Endothelial cell (in vitro differentiated cells): ENCODE measurements around the gene COMMD1. TPM values are rescaled to one million over a fixed set of nuclear protein-coding genes. Genes with fewer than 3 reads are reported as not detected.
"Not testable (repeated sequence)": the region's sequence is repeated elsewhere in the genome, so short reads cannot be mapped to it uniquely, and the experiment has no call there.

Experiments used
- DNase-seq: peaks from one replicate; pipeline ENCODE4 v3.0.0; 2021; ENCODE audit warnings: low spot score
- H3K27ac Mint-ChIP-seq: one replicate; pipeline ENCODE4 v1.8.0; 2021; ENCODE audit warnings: mixed read lengths, inconsistent platforms; ENCODE audit not compliant: unreplicated experiment
- H3K27me3 Mint-ChIP-seq: one replicate; pipeline ENCODE4 v1.8.0; 2021; ENCODE audit warnings: mild to moderate bottlenecking, moderate library complexity, mixed read lengths, inconsistent platforms; ENCODE audit not compliant: unreplicated experiment
- H3K36me3 Mint-ChIP-seq: one replicate; pipeline ENCODE4 v1.8.0; 2021; ENCODE audit warnings: mild to moderate bottlenecking, low read depth, mixed read lengths, inconsistent platforms; ENCODE audit not compliant: unreplicated experiment
- H3K4me1 Mint-ChIP-seq: one replicate; pipeline ENCODE4 v1.8.0; 2021; ENCODE audit warnings: mild to moderate bottlenecking, mixed read lengths, inconsistent platforms; ENCODE audit not compliant: unreplicated experiment
- H3K4me3 Mint-ChIP-seq: one replicate; pipeline ENCODE4 v1.8.0; 2021; ENCODE audit warnings: mild to moderate bottlenecking, mixed read lengths, inconsistent platforms; ENCODE audit not compliant: unreplicated experiment
- H3K9me3 Mint-ChIP-seq: one replicate; pipeline ENCODE4 v1.8.0; 2021; ENCODE audit warnings: mixed read lengths, inconsistent platforms; ENCODE audit not compliant: unreplicated experiment
- CTCF ChIP-seq: fragments of 200-600 bp; sonication (generic); IDR thresholded peaks from one replicate; pipeline ENCODE4 v1.5.0; 2021; ENCODE audit warnings: antibody characterized with exemption; ENCODE audit not compliant: unreplicated experiment
- total RNA-seq: library from RNA; stranded (reverse); fragmentation: NEBNext Ultra II Directional; extraction: Animal tissue kit (Norgen Biotek cat#: 25700); gene quantifications from one replicate; pipeline ENCODE4 v1.2.1, GENCODE V29; 2021; ENCODE audit not compliant: unreplicated experiment

The COMMD1 gene
- total RNA-seq, 1 donor from 2014 or later = 39.4 TPM

GRCh38 chr2:62038975-62039771 lies 133.7 kb downstream of the COMMD1 start:
- H3K9me3 Mint-ChIP-seq = no peaks in the 10 kb centered on the region
- H3K4me1 Mint-ChIP-seq = no peaks in the 10 kb centered on the region
- DNase-seq = no peak
- no peak overlapping the region for H3K27ac Mint-ChIP-seq
- H3K27me3 Mint-ChIP-seq = no peaks in the 10 kb centered on the region
- no peaks in the 10 kb centered on the region for H3K36me3 Mint-ChIP-seq
- no peak overlapping the region for H3K4me3 Mint-ChIP-seq
- TF ChIP-seq CTCF = no peak

GRCh38 chr2:62040926-62041325 lies 135.5 kb downstream of the COMMD1 start:
- TF ChIP-seq CTCF = no peak
- Mint-ChIP-seq H3K36me3 (no peaks in the 10 kb centered on the region), H3K27me3 (no peaks in the 10 kb centered on the region), H3K27ac (no peak overlapping the region), H3K9me3 (no peaks in the 10 kb centered on the region), H3K4me1 (no peaks in the 10 kb centered on the region), H3K4me3 (no peak overlapping the region)
- DNase-seq = no peak

GRCh38 chr2:62041701-62042385 lies 136.4 kb downstream of the COMMD1 start:
- H3K4me1 Mint-ChIP-seq, H3K9me3 Mint-ChIP-seq, DNase-seq, H3K4me3 Mint-ChIP-seq, H3K36me3 Mint-ChIP-seq, H3K27ac Mint-ChIP-seq, H3K27me3 Mint-ChIP-seq: not testable (repeated sequence)

- Mint-ChIP-seq H3K27me3 (no peaks in the 10 kb centered on the region), H3K36me3 (no peaks in the 10 kb centered on the region), H3K4me3 (no peak overlapping the region), H3K4me1 (no peaks in the 10 kb centered on the region), H3K9me3 (no peaks in the 10 kb centered on the region), H3K27ac (no peak overlapping the region)
- DNase-seq = no peak
- no peak for TF ChIP-seq CTCF
Observed at GRCh38 chr2:62042400-62042799, 136.9 kb downstream of the COMMD1 start.

- H3K4me3 Mint-ChIP-seq = no peak overlapping the region
- no peak overlapping the region for H3K27ac Mint-ChIP-seq
- no peak for TF ChIP-seq CTCF
- H3K9me3 Mint-ChIP-seq = no peaks in the 10 kb centered on the region
- no peaks in the 10 kb centered on the region for H3K27me3 Mint-ChIP-seq
- no peak for DNase-seq
- no peaks in the 10 kb centered on the region for H3K36me3 Mint-ChIP-seq
- no peaks in the 10 kb centered on the region for H3K4me1 Mint-ChIP-seq
Observed at GRCh38 chr2:62042944-62043343, 137.5 kb downstream of the COMMD1 start.
